ENCODE measurements around the gene USP6NL.

Gene USP6NL

GRCh38 chr10:11435581-11435981, 175.9 kb downstream of the USP6NL start:
- Histone ChIP-seq H3K27me3 (ENCODE audit: control insufficient read depth in 1 of 2, insufficient read depth in 2 of 2, low read length in 2 of 2) (no peaks in the 10 kb centered on the region), H3K9ac (ENCODE audit: low read depth in 1 of 2, low read length in 2 of 2) (no peak overlapping the region), H3K4me3 (ENCODE audit: low read depth in 1 of 2, low read length in 2 of 2) (no peak overlapping the region), H3K36me3 (ENCODE audit: control insufficient read depth in 1 of 2, insufficient read depth in 2 of 2, low read length in 2 of 2) (no peaks in the 10 kb centered on the region), H3K27ac (ENCODE audit: low read depth, low read length) (no peak overlapping the region), H3K4me1 (ENCODE audit: control insufficient read depth in 1 of 2, insufficient read depth in 2 of 2, low read length in 2 of 2) (no peaks in the 10 kb centered on the region), H3K9me3 (ENCODE audit: control insufficient read depth in 1 of 2, low read length in 2 of 2) (no peaks in the 10 kb centered on the region)

GRCh38 chr10:11434324-11434723, 177.1 kb downstream of the USP6NL start:
- Histone ChIP-seq H3K9me3 (ENCODE audit: control insufficient read depth in 1 of 2, low read length in 2 of 2) (peaks cover 3 to 7% of the 10 kb centered on the region in 2 donors), H3K27ac (ENCODE audit: low read depth, low read length) (no peak overlapping the region), H3K36me3 (ENCODE audit: control insufficient read depth in 1 of 2, insufficient read depth in 2 of 2, low read length in 2 of 2) (no peaks in the 10 kb centered on the region), H3K9ac (ENCODE audit: low read depth in 1 of 2, low read length in 2 of 2) (no peak overlapping the region), H3K4me1 (ENCODE audit: control insufficient read depth in 1 of 2, insufficient read depth in 2 of 2, low read length in 2 of 2) (no peaks in the 10 kb centered on the region), H3K4me3 (ENCODE audit: low read depth in 1 of 2, low read length in 2 of 2) (no peak overlapping the region), H3K27me3 (ENCODE audit: control insufficient read depth in 1 of 2, insufficient read depth in 2 of 2, low read length in 2 of 2) (no peaks in the 10 kb centered on the region)

- no peak overlapping the region for H3K9ac ChIP-seq (ENCODE audit: low read depth in 1 of 2, low read length in 2 of 2)
- H3K4me1 ChIP-seq (ENCODE audit: control insufficient read depth in 1 of 2, insufficient read depth in 2 of 2, low read length in 2 of 2): no peaks in the 10 kb centered on the region
- no peak overlapping the region for H3K4me3 ChIP-seq (ENCODE audit: low read depth in 1 of 2, low read length in 2 of 2)
- no peaks in the 10 kb centered on the region for H3K27me3 ChIP-seq (ENCODE audit: control insufficient read depth in 1 of 2, insufficient read depth in 2 of 2, low read length in 2 of 2)
- H3K36me3 ChIP-seq (ENCODE audit: control insufficient read depth in 1 of 2, insufficient read depth in 2 of 2, low read length in 2 of 2): no peaks in the 10 kb centered on the region
- peaks cover 3 to 7% of the 10 kb centered on the region in 2 donors for H3K9me3 ChIP-seq (ENCODE audit: control insufficient read depth in 1 of 2, low read length in 2 of 2)
- H3K27ac ChIP-seq (ENCODE audit: low read depth, low read length): no peak overlapping the region
Observed at GRCh38 chr10:11433657-11434056, 177.8 kb downstream of the USP6NL start.

GRCh38 chr10:11431216-11431555, 180.3 kb downstream of the USP6NL start:
- H3K27ac ChIP-seq (ENCODE audit: low read depth, low read length): no peak overlapping the region
- H3K9me3 ChIP-seq (ENCODE audit: control insufficient read depth in 1 of 2, low read length in 2 of 2): peaks cover 3 to 7% of the 10 kb centered on the region in 2 donors
- H3K27me3 ChIP-seq (ENCODE audit: control insufficient read depth in 1 of 2, insufficient read depth in 2 of 2, low read length in 2 of 2): no peaks in the 10 kb centered on the region
- H3K9ac ChIP-seq (ENCODE audit: low read depth in 1 of 2, low read length in 2 of 2): no peak overlapping the region
- H3K4me3 ChIP-seq (ENCODE audit: low read depth in 1 of 2, low read length in 2 of 2): no peak overlapping the region
- H3K4me1 ChIP-seq (ENCODE audit: control insufficient read depth in 1 of 2, insufficient read depth in 2 of 2, low read length in 2 of 2): no peaks in the 10 kb centered on the region
- H3K36me3 ChIP-seq (ENCODE audit: control insufficient read depth in 1 of 2, insufficient read depth in 2 of 2, low read length in 2 of 2): no peaks in the 10 kb centered on the region

- Histone ChIP-seq H3K36me3 (ENCODE audit: control insufficient read depth in 1 of 2, insufficient read depth in 2 of 2, low read length in 2 of 2) (no peaks in the 10 kb centered on the region), H3K9ac (ENCODE audit: low read depth in 1 of 2, low read length in 2 of 2) (no peak overlapping the region), H3K9me3 (ENCODE audit: control insufficient read depth in 1 of 2, low read length in 2 of 2) (peaks cover 3 to 7% of the 10 kb centered on the region in 2 donors), H3K27ac (ENCODE audit: low read depth, low read length) (no peak overlapping the region), H3K4me3 (ENCODE audit: low read depth in 1 of 2, low read length in 2 of 2) (no peak overlapping the region), H3K4me1 (ENCODE audit: control insufficient read depth in 1 of 2, insufficient read depth in 2 of 2, low read length in 2 of 2) (no peaks in the 10 kb centered on the region), H3K27me3 (ENCODE audit: control insufficient read depth in 1 of 2, insufficient read depth in 2 of 2, low read length in 2 of 2) (no peaks in the 10 kb centered on the region)
Observed at GRCh38 chr10:11430421-11431215, 180.8 kb downstream of the USP6NL start.

- no peak overlapping the region for H3K4me3 ChIP-seq (ENCODE audit: low read depth in 1 of 2, low read length in 2 of 2)
- H3K27ac ChIP-seq (ENCODE audit: low read depth, low read length): no peak overlapping the region
- peaks cover 3 to 7% of the 10 kb centered on the region in 2 donors for H3K9me3 ChIP-seq (ENCODE audit: control insufficient read depth in 1 of 2, low read length in 2 of 2)
- H3K9ac ChIP-seq (ENCODE audit: low read depth in 1 of 2, low read length in 2 of 2): no peak overlapping the region
- no peaks in the 10 kb centered on the region for H3K27me3 ChIP-seq (ENCODE audit: control insufficient read depth in 1 of 2, insufficient read depth in 2 of 2, low read length in 2 of 2)
- no peaks in the 10 kb centered on the region for H3K4me1 ChIP-seq (ENCODE audit: control insufficient read depth in 1 of 2, insufficient read depth in 2 of 2, low read length in 2 of 2)
- no peaks in the 10 kb centered on the region for H3K36me3 ChIP-seq (ENCODE audit: control insufficient read depth in 1 of 2, insufficient read depth in 2 of 2, low read length in 2 of 2)
Observed at GRCh38 chr10:11429439-11430052, 181.9 kb downstream of the USP6NL start.

- H3K4me1 ChIP-seq (ENCODE audit: control insufficient read depth in 1 of 2, insufficient read depth in 2 of 2, low read length in 2 of 2): no peaks in the 10 kb centered on the region
- no peak overlapping the region for H3K27ac ChIP-seq (ENCODE audit: low read depth, low read length)
- no peaks in the 10 kb centered on the region for H3K36me3 ChIP-seq (ENCODE audit: control insufficient read depth in 1 of 2, insufficient read depth in 2 of 2, low read length in 2 of 2)
- H3K4me3 ChIP-seq (ENCODE audit: low read depth in 1 of 2, low read length in 2 of 2): no peak overlapping the region
- H3K9me3 ChIP-seq (ENCODE audit: control insufficient read depth in 1 of 2, low read length in 2 of 2): peaks cover 3 to 7% of the 10 kb centered on the region in 2 donors
- H3K27me3 ChIP-seq (ENCODE audit: control insufficient read depth in 1 of 2, insufficient read depth in 2 of 2, low read length in 2 of 2): no peaks in the 10 kb centered on the region
- H3K9ac ChIP-seq (ENCODE audit: low read depth in 1 of 2, low read length in 2 of 2): no peak overlapping the region
Observed at GRCh38 chr10:11425676-11426075, 185.8 kb downstream of the USP6NL start.

- Histone ChIP-seq H3K4me3 (ENCODE audit: low read depth in 1 of 2, low read length in 2 of 2) (no peak overlapping the region), H3K27ac (ENCODE audit: low read depth, low read length) (no peak overlapping the region), H3K9me3 (ENCODE audit: control insufficient read depth in 1 of 2, low read length in 2 of 2) (peaks cover 3 to 7% of the 10 kb centered on the region in 2 donors), H3K27me3 (ENCODE audit: control insufficient read depth in 1 of 2, insufficient read depth in 2 of 2, low read length in 2 of 2) (no peaks in the 10 kb centered on the region), H3K4me1 (ENCODE audit: control insufficient read depth in 1 of 2, insufficient read depth in 2 of 2, low read length in 2 of 2) (no peaks in the 10 kb centered on the region), H3K36me3 (ENCODE audit: control insufficient read depth in 1 of 2, insufficient read depth in 2 of 2, low read length in 2 of 2) (no peaks in the 10 kb centered on the region), H3K9ac (ENCODE audit: low read depth in 1 of 2, low read length in 2 of 2) (no peak overlapping the region)
Observed at GRCh38 chr10:11425296-11425610, 186.2 kb downstream of the USP6NL start.

GRCh38 chr10:11424456-11425295, 186.8 kb downstream of the USP6NL start:
- no peaks in the 10 kb centered on the region for H3K4me1 ChIP-seq (ENCODE audit: control insufficient read depth in 1 of 2, insufficient read depth in 2 of 2, low read length in 2 of 2)
- no peaks in the 10 kb centered on the region for H3K27me3 ChIP-seq (ENCODE audit: control insufficient read depth in 1 of 2, insufficient read depth in 2 of 2, low read length in 2 of 2)
- H3K9ac ChIP-seq (ENCODE audit: low read depth in 1 of 2, low read length in 2 of 2): no peak overlapping the region
- H3K36me3 ChIP-seq (ENCODE audit: control insufficient read depth in 1 of 2, insufficient read depth in 2 of 2, low read length in 2 of 2): no peaks in the 10 kb centered on the region
- no peak overlapping the region for H3K27ac ChIP-seq (ENCODE audit: low read depth, low read length)
- H3K9me3 ChIP-seq (ENCODE audit: control insufficient read depth in 1 of 2, low read length in 2 of 2): peaks cover 0 to 4% of the 10 kb centered on the region in 2 donors
- no peak overlapping the region for H3K4me3 ChIP-seq (ENCODE audit: low read depth in 1 of 2, low read length in 2 of 2)

GRCh38 chr10:11416974-11417373, 194.5 kb downstream of the USP6NL start:
- Histone ChIP-seq H3K9me3 (ENCODE audit: control insufficient read depth in 1 of 2, low read length in 2 of 2) (peaks cover 7% of the 10 kb centered on the region in 2 donors), H3K4me1 (ENCODE audit: control insufficient read depth in 1 of 2, insufficient read depth in 2 of 2, low read length in 2 of 2) (no peaks in the 10 kb centered on the region), H3K36me3 (ENCODE audit: control insufficient read depth in 1 of 2, insufficient read depth in 2 of 2, low read length in 2 of 2) (no peaks in the 10 kb centered on the region), H3K27ac (ENCODE audit: low read depth, low read length) (no peak overlapping the region), H3K27me3 (ENCODE audit: control insufficient read depth in 1 of 2, insufficient read depth in 2 of 2, low read length in 2 of 2) (no peaks in the 10 kb centered on the region), H3K9ac (ENCODE audit: low read depth in 1 of 2, low read length in 2 of 2) (no peak overlapping the region), H3K4me3 (ENCODE audit: low read depth in 1 of 2, low read length in 2 of 2) (no peak overlapping the region)
